A549 (cell line): ENCODE data around the gene PIGB. TPM values are rescaled to one million over a fixed set of nuclear protein-coding genes. Genes with fewer than 3 reads are reported as not detected.

Source experiments
- ATAC-seq, 2 experiments: fragments of 200-7000 bp in 1 of 2; fragments of >200 bp in 1 of 2; cut with Nextera tagmentation in 1 of 2; cut with Tn5 transposase in 1 of 2; 3 replicates each; pipeline versions ENCODE4 v1.8.0 to v1.9.1; 2018 to 2020; ENCODE audit warnings: mild to moderate bottlenecking in 1 of 2, moderate library complexity in 1 of 2
- CTCF ChIA-PET: fragments of 300-600 bp; sonication (Branson Sonifier 250); formaldehyde crosslinking; extraction: SDS; loops from one replicate; lab custom pipeline; 2021; ENCODE audit warnings: antibody characterized with exemption, inconsistent platforms; lab: Yijun Ruan, JAX
- POLR2A ChIA-PET: fragments of 350-600 bp; formaldehyde crosslinking; extraction: SDS; loops from one replicate; lab custom pipeline; 2021; ENCODE audit warnings: antibody characterized with exemption, inconsistent platforms; lab: Yijun Ruan, JAX
- DNase-seq, 2 experiments: peaks; one replicate each; pipeline versions ENCODE4 v3.0.0 to v3.0.0-alpha.2; 2011 to 2016; ENCODE audit warnings: low read depth in 1 of 2, low spot score in 1 of 2
- FAIRE-seq: peaks from 2 replicates; lab custom pipeline; 2011; peaks lifted over from hg19 to GRCh38; lab: Jason Lieb, UNC
- H3K27ac ChIP-seq, 2 experiments: fragments of >200 bp; sonication (Bioruptor Twin); formaldehyde crosslinking; 3 replicates each; pipeline ENCODE4 v1.5.1; 2016 to 2017
- H3K4me1 ChIP-seq: fragments of >200 bp; sonication (Bioruptor Twin); formaldehyde crosslinking; 3 replicates; pipeline ENCODE4 v1.6.1; 2016
- H3K4me2 ChIP-seq: fragments of >200 bp; sonication (Bioruptor Twin); formaldehyde crosslinking; 3 replicates; pipeline ENCODE4 v1.6.1; 2016
- H3K4me3 ChIP-seq: fragments of >200 bp; sonication (Bioruptor Twin); formaldehyde crosslinking; 3 replicates; pipeline ENCODE4 v1.5.1; 2016
- H3K9me3 ChIP-seq: fragments of >200 bp; sonication (Bioruptor Twin); formaldehyde crosslinking; 3 replicates; pipeline ENCODE4 v1.6.1; 2016
- BHLHE40 ChIP-seq: IDR thresholded peaks from 2 replicates; pipeline ENCODE4 v1.6.1; 2012; ENCODE audit warnings: low read depth, low read length, inconsistent platforms
- CBX2 ChIP-seq: fragments of 200-600 bp; sonication (generic); IDR thresholded peaks from 2 replicates; pipeline ENCODE4 v1.6.1; 2016; ENCODE audit warnings: low read depth, mild to moderate bottlenecking, borderline replicate concordance
- CBX8 ChIP-seq: fragments of 200-600 bp; sonication (generic); IDR thresholded peaks from 2 replicates; pipeline ENCODE4 v1.6.1; 2016
- FOSL2 ChIP-seq, 2 experiments: fragments of 450-650 bp in 1 of 2; fragments of >200 bp in 1 of 2; sonication (Bioruptor Twin) in 1 of 2; formaldehyde crosslinking; IDR thresholded peaks; 2 replicates each; pipeline versions ENCODE4 v1.5.0 to v1.6.1; 2016 to 2020; ENCODE audit warnings: mild to moderate bottlenecking in 1 of 2, moderate library complexity in 1 of 2
- FOXS1 ChIP-seq: fragments of 250-450 bp; sonication (Bioruptor Pico); IDR thresholded peaks from 2 replicates; pipeline ENCODE4 v1.5.0; 2020; ENCODE audit warnings: mild to moderate bottlenecking, moderate library complexity
- HDAC2 ChIP-seq: fragments of 200-600 bp; sonication (generic); IDR thresholded peaks from 2 replicates; pipeline ENCODE4 v1.6.1; 2016
- HEYL ChIP-seq: fragments of 250-450 bp; sonication (Bioruptor Pico); IDR thresholded peaks from 2 replicates; pipeline ENCODE4 v1.8.0; 2021; ENCODE audit warnings: mild to moderate bottlenecking, moderate library complexity
- HOXB13 ChIP-seq: fragments of 250-450 bp; sonication (Bioruptor Pico); IDR thresholded peaks from 2 replicates; pipeline ENCODE4 v1.5.0; 2020; ENCODE audit warnings: low read depth, mild to moderate bottlenecking, moderate library complexity
- HOXB5 ChIP-seq: fragments of 250-450 bp; sonication (Bioruptor Pico); IDR thresholded peaks from 2 replicates; pipeline ENCODE4 v1.5.0; 2020; ENCODE audit warnings: mild to moderate bottlenecking, moderate library complexity
- JUNB ChIP-seq: fragments of >200 bp; sonication (Bioruptor Twin); formaldehyde crosslinking; IDR thresholded peaks from 2 replicates; pipeline ENCODE4 v1.6.1; 2016
- KDM1A ChIP-seq: fragments of 200-600 bp; sonication (generic); IDR thresholded peaks from 2 replicates; pipeline ENCODE4 v1.6.1; 2016; ENCODE audit warnings: low read depth, mild to moderate bottlenecking
- KDM5A ChIP-seq: fragments of 200-600 bp; sonication (generic); IDR thresholded peaks from 2 replicates; pipeline ENCODE4 v1.6.1; 2016; ENCODE audit warnings: antibody characterized with exemption, mild to moderate bottlenecking
- MAZ ChIP-seq: fragments of 150-350 bp; IDR thresholded peaks from 2 replicates; pipeline ENCODE4 v1.6.1; 2014; ENCODE audit warnings: antibody characterized with exemption, low read depth, low read length, borderline replicate concordance
- MYC ChIP-seq: IDR thresholded peaks from 2 replicates; pipeline ENCODE4 v1.6.1; 2012; ENCODE audit warnings: mild to moderate bottlenecking, inconsistent platforms, low read length, improper control_type of control experiment, borderline replicate concordance
- NFE2L2 ChIP-seq: fragments of 150-350 bp; conservative IDR thresholded peaks from 2 replicates; pipeline ENCODE4 v1.6.1; 2014; ENCODE audit warnings: low read length
- NPAS2 ChIP-seq: fragments of 250-450 bp; sonication (Bioruptor Pico); IDR thresholded peaks from 2 replicates; pipeline ENCODE4 v1.8.0; 2022; ENCODE audit warnings: mild to moderate bottlenecking, moderate library complexity, borderline replicate concordance
- NR3C1 ChIP-seq: fragments of >200 bp; sonication (Bioruptor Twin); formaldehyde crosslinking; IDR thresholded peaks from 3 replicates; pipeline ENCODE4 v1.6.1; 2017
- POLR2A ChIP-seq: IDR thresholded peaks from 2 replicates; pipeline ENCODE4 v1.6.1; 2012; ENCODE audit warnings: mild to moderate bottlenecking, low read length
- RCOR1 ChIP-seq: fragments of 150-350 bp; IDR thresholded peaks from 2 replicates; pipeline ENCODE4 v1.6.1; 2014; ENCODE audit warnings: antibody characterized with exemption, low read length, low read depth
- RNF2 ChIP-seq: fragments of 200-600 bp; sonication (generic); IDR thresholded peaks from 2 replicates; pipeline ENCODE4 v1.6.1; 2016; ENCODE audit warnings: low read depth, mild to moderate bottlenecking, antibody characterized with exemption, moderate library complexity, borderline replicate concordance
- ZFP36 ChIP-seq: fragments of 450-650 bp; IDR thresholded peaks from 2 replicates; pipeline ENCODE4 v1.6.1; 2014; ENCODE audit warnings: borderline replicate concordance; ENCODE audit not compliant: partially characterized antibody
- ZNF302 ChIP-seq: fragments of 250-450 bp; sonication (Bioruptor Pico); IDR thresholded peaks from 2 replicates; pipeline ENCODE4 v1.9.0; 2021; ENCODE audit warnings: inconsistent platforms, mild to moderate bottlenecking, moderate library complexity
- ZSCAN20 ChIP-seq: fragments of 250-450 bp; sonication (Bioruptor Pico); IDR thresholded peaks from 2 replicates; pipeline ENCODE4 v1.8.0; 2022; ENCODE audit warnings: mild to moderate bottlenecking, moderate library complexity
- WGBS: methylation state at CpG from one replicate; pipeline ENCODE4 v1.1.6; 2017; ENCODE audit errors: missing lambda C conversion rate; 5-methylcytosine and 5-hydroxymethylcytosine counted together
- polyA plus RNA-seq, 4 experiments: library from polyadenylated mRNA; depleted of rRNA in 3 of 4; stranded (reverse); fragments of >200 nt; fragmentation: RNase III in 1 of 4; extraction: RNeasy Plus Mini Kit Qiagen cat#74134 plus additional on column Dnase treatment in 1 of 4; gene quantifications; 2 replicates in 3 of 4; 3 replicates in 1 of 4; pipeline ENCODE4 v1.2.3, GENCODE V29; 2011 to 2017
- TF ChIP-seq, protein P1 (sequence below): IDR thresholded peaks from 2 replicates; pipeline ENCODE4 v1.6.1; 2012; ENCODE audit warnings: low read depth, borderline replicate concordance
- TF ChIP-seq, protein P2 (sequence below): fragments of 150-350 bp; IDR thresholded peaks from 2 replicates; pipeline ENCODE4 v1.6.1; 2014; ENCODE audit warnings: low read depth, mild to moderate bottlenecking, low read length
- TF ChIP-seq, protein P3 (sequence below): fragments of 200-600 bp; sonication (generic); IDR thresholded peaks from 2 replicates; pipeline ENCODE4 v1.6.1; 2016; ENCODE audit warnings: antibody characterized with exemption, mild to moderate bottlenecking, moderate library complexity

PIGB gene
- polyA plus RNA-seq, 2 of the 4 experiments (the other 2 are of a cell fraction) = 21.5 to 43.3 TPM

DNA sequence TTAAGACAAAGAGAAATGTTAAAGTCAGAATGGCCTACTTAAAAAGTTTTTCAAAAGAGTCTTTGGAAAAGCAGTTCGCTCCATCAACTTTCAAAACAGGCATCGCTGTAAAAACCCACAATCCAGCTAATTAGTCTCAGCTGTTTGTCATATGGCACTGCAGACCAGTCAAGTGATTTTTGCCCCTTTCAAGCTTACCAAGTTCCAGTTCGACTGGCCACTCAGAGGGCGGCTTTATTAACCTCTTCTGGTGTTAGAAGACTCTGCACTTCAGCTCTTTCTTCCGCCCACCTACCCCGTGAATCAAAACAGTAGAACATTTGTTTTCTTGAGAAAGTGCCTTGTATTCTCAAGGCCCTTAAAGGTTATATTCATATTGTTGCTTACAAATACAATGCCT lies 48.7 kb upstream of the PIGB start:
- no peak for ATAC-seq
- Histone ChIP-seq H3K4me2 (no peak overlapping the region), H3K27ac (no peak overlapping the region), H3K4me1 (no peaks in the 10 kb centered on the region), H3K4me3 (no peak overlapping the region), H3K9me3 (no peaks in the 10 kb centered on the region)
- WGBS = 91% methylated on average over 6 of the region's 6 CpGs
- FAIRE-seq = no peak
- no peak for DNase-seq
- CTCF ChIA-PET = interaction anchor here (1.5 kb wide), 1 partner anchor 39 kb away, joined by 4 read pairs; no protein-coding TSS in a partner anchor
- TF ChIP-seq MYC (no peak), RCOR1 (no peak), CBX2 (no peak), ZSCAN20 (CRISPR knock-in tag) (no peak), HOXB5 (no peak), NPAS2 (no peak), HDAC2 (no peak), RNF2 (no peak), NFE2L2 (no peak), POLR2A (no peak), ZFP36 (no peak), MAZ (no peak), HEYL (CRISPR knock-in tag) (no peak), JUNB (no peak), ZNF302 (no peak), FOSL2 (IDR thresholded peaks at IDR 0.05) (no peak), FOSL2 (CRISPR knock-in tag; IDR thresholded peaks at IDR 0.05) (no peak)
- TF ChIP-seq, protein P1, sequence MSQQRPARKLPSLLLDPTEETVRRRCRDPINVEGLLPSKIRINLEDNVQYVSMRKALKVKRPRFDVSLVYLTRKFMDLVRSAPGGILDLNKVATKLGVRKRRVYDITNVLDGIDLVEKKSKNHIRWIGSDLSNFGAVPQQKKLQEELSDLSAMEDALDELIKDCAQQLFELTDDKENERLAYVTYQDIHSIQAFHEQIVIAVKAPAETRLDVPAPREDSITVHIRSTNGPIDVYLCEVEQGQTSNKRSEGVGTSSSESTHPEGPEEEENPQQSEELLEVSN = no peak
- POLR2A ChIA-PET = no interaction called here

GRCh38 chr15:55276324-55276723 lies 42.7 kb upstream of the PIGB start:
- WGBS = 95% methylated on average over 5 of the region's 5 CpGs
- Histone ChIP-seq H3K27ac (no peak overlapping the region), H3K4me1 (peaks cover 9% of the 10 kb centered on the region), H3K4me3 (no peak overlapping the region), H3K4me2 (no peak overlapping the region), H3K9me3 (no peaks in the 10 kb centered on the region)
- DNase-seq (no peak), ATAC-seq (no peak), FAIRE-seq (no peak)
- TF ChIP-seq HOXB13 (CRISPR knock-in tag) = no peak
- no peak for TF ChIP-seq KDM5A
- TF ChIP-seq CBX8 = no peak
- TF ChIP-seq NR3C1 = no peak
- no peak for TF ChIP-seq FOXS1 (CRISPR knock-in tag)
- TF ChIP-seq BHLHE40 = no peak
- TF ChIP-seq, protein P2, sequence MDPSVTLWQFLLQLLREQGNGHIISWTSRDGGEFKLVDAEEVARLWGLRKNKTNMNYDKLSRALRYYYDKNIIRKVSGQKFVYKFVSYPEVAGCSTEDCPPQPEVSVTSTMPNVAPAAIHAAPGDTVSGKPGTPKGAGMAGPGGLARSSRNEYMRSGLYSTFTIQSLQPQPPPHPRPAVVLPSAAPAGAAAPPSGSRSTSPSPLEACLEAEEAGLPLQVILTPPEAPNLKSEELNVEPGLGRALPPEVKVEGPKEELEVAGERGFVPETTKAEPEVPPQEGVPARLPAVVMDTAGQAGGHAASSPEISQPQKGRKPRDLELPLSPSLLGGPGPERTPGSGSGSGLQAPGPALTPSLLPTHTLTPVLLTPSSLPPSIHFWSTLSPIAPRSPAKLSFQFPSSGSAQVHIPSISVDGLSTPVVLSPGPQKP = no peak
- no peak for TF ChIP-seq KDM1A
- TF ChIP-seq, protein P3, sequence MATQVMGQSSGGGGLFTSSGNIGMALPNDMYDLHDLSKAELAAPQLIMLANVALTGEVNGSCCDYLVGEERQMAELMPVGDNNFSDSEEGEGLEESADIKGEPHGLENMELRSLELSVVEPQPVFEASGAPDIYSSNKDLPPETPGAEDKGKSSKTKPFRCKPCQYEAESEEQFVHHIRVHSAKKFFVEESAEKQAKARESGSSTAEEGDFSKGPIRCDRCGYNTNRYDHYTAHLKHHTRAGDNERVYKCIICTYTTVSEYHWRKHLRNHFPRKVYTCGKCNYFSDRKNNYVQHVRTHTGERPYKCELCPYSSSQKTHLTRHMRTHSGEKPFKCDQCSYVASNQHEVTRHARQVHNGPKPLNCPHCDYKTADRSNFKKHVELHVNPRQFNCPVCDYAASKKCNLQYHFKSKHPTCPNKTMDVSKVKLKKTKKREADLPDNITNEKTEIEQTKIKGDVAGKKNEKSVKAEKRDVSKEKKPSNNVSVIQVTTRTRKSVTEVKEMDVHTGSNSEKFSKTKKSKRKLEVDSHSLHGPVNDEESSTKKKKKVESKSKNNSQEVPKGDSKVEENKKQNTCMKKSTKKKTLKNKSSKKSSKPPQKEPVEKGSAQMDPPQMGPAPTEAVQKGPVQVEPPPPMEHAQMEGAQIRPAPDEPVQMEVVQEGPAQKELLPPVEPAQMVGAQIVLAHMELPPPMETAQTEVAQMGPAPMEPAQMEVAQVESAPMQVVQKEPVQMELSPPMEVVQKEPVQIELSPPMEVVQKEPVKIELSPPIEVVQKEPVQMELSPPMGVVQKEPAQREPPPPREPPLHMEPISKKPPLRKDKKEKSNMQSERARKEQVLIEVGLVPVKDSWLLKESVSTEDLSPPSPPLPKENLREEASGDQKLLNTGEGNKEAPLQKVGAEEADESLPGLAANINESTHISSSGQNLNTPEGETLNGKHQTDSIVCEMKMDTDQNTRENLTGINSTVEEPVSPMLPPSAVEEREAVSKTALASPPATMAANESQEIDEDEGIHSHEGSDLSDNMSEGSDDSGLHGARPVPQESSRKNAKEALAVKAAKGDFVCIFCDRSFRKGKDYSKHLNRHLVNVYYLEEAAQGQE = no peak
- POLR2A ChIA-PET = no interaction called here
- CTCF ChIA-PET = interaction anchor here (0.5 to 1.5 kb wide), 2 partner anchors 58 to 59 kb away, joined by 3 read pairs; no protein-coding TSS in a partner anchor
